Breast epithelium (tissue), 4 donors: Measurements from ENCODE around the gene ZNF536. TPM values are rescaled to one million over a fixed set of nuclear protein-coding genes. Genes with fewer than 3 reads are reported as not detected.

ENCODE experiments used
- DNase-seq, 2 donors: peaks; one replicate each; pipeline ENCODE4 v3.0.0-alpha.2; 2019; ENCODE audit warnings: low spot score in 2 of 2
- H3K27ac ChIP-seq, 2 donors: fragments of 200-600 bp; sonication (generic) in 1 of 2; one replicate each; pipeline ENCODE4 v1.5.1; 2016 to 2019; ENCODE audit warnings: mild to moderate bottlenecking in 1 of 2
- H3K27me3 ChIP-seq, 2 donors: fragments of 200-600 bp; sonication (generic) in 1 of 2; one replicate each; pipeline versions ENCODE4 v1.5.1 to v1.6.0; 2017 to 2019; ENCODE audit warnings: control low read depth in 1 of 2, mild to moderate bottlenecking in 1 of 2
- H3K36me3 ChIP-seq: fragments of 200-600 bp; one replicate; pipeline ENCODE4 v1.5.1; 2019
- H3K4me1 ChIP-seq, 2 donors: fragments of 200-600 bp; sonication (generic); one replicate each; pipeline ENCODE4 v1.5.1; 2016 to 2019; ENCODE audit warnings: control low read depth in 1 of 2
- H3K4me3 ChIP-seq, 3 donors: fragments of 200-600 bp; sonication (generic); 1 replicate in 2 of 3; 2 replicates in 1 of 3; pipeline ENCODE4 v1.5.1; 2016 to 2019; ENCODE audit warnings: mild to moderate bottlenecking in 3 of 3, moderate library complexity in 2 of 3
- H3K9me3 ChIP-seq, 2 donors: fragments of 200-600 bp; sonication (generic) in 1 of 2; one replicate each; pipeline ENCODE4 v1.5.1; 2016 to 2019; ENCODE audit warnings: control low read depth in 1 of 2
- CTCF ChIP-seq, 3 donors: fragments of 450-650 bp; IDR thresholded peaks; one replicate each; pipeline ENCODE4 v1.5.1; 2016 to 2017; ENCODE audit warnings: antibody characterized with exemption in 3 of 3, mild to moderate bottlenecking in 3 of 3, moderate library complexity in 3 of 3
- POLR2A ChIP-seq: fragments of 450-650 bp; IDR thresholded peaks from one replicate; pipeline ENCODE4 v1.6.1; 2016; ENCODE audit warnings: antibody characterized with exemption, mild to moderate bottlenecking, moderate library complexity
- POLR2AphosphoS5 ChIP-seq, 3 donors: sonication (generic); formaldehyde crosslinking; IDR thresholded peaks; one replicate each; pipeline ENCODE4 v1.6.1; 2017; ENCODE audit warnings: antibody characterized with exemption in 3 of 3
- intact Hi-C: fragments of 100-400 bp; cut with DNase I; formaldehyde crosslinking; loops from one replicate; pipeline ENCODE4 v1.15.1; 2023; ENCODE audit warnings: low total_unique reads
- total RNA-seq, 3 donors: library from RNA; depleted of rRNA; stranded (reverse); fragments of >200 nt; gene quantifications; one replicate each; pipeline ENCODE4 v1.1.0, GENCODE V29; 2016

ZNF536 gene
- total RNA-seq, 3 donors from 2014 or later, result under 0.01 to 0.15 TPM; not detected in 1

- DNase-seq, result peak in 1 of 2 donors; percentile 2
Measured at GRCh38 chr19:30364866-30365800, 7.1 kb upstream of the ZNF536 start.

GRCh38 chr19:30366282-30366681 is 5.9 kb upstream of the ZNF536 start:
- Histone ChIP-seq H3K27ac (no peak overlapping the region), H3K4me3 (no peak overlapping the region), H3K4me1 (no peaks in the 10 kb centered on the region), H3K9me3 (no peaks in the 10 kb centered on the region), H3K27me3 (peaks cover 0 to 29% of the 10 kb centered on the region in 2 donors), H3K36me3 (no peaks in the 10 kb centered on the region)
- DNase-seq, result no peak
- intact Hi-C loops, result no loop called here
- TF ChIP-seq POLR2A (no peak), CTCF (IDR thresholded peaks at IDR 0.05) (no peak), POLR2AphosphoS5 (IDR thresholded peaks at IDR 0.05) (no peak)

More at GRCh38 chr19:30364866-30365800, 7.1 kb upstream of the ZNF536 start:
- TF ChIP-seq CTCF (IDR thresholded peaks at IDR 0.05) (no peak), POLR2A (no peak), POLR2AphosphoS5 (IDR thresholded peaks at IDR 0.05) (no peak)
- H3K4me3 ChIP-seq, result no peak overlapping the region
- no peaks in the 10 kb centered on the region for H3K4me1 ChIP-seq
- H3K36me3 ChIP-seq, result no peaks in the 10 kb centered on the region
- intact Hi-C loops, result no loop called here
- no peak overlapping the region for H3K27ac ChIP-seq
- peaks cover 0 to 27% of the 10 kb centered on the region in 2 donors for H3K27me3 ChIP-seq
- H3K9me3 ChIP-seq, result no peaks in the 10 kb centered on the region

- Histone ChIP-seq H3K36me3 (no peaks in the 10 kb centered on the region), H3K4me1 (no peaks in the 10 kb centered on the region), H3K4me3 (no peak overlapping the region), H3K27ac (no peak overlapping the region), H3K27me3 (peaks cover 0 to 29% of the 10 kb centered on the region in 2 donors), H3K9me3 (no peaks in the 10 kb centered on the region)
- DNase-seq, result no peak
- intact Hi-C loops, result no loop called here
- no peak for TF ChIP-seq CTCF (IDR thresholded peaks at IDR 0.05)
- no peak for TF ChIP-seq POLR2AphosphoS5 (IDR thresholded peaks at IDR 0.05)
- TF ChIP-seq POLR2A, result no peak
Measured at GRCh38 chr19:30367006-30367405, 5.2 kb upstream of the ZNF536 start.

GRCh38 chr19:30367421-30367820 is 4.8 kb upstream of the ZNF536 start:
- intact Hi-C loops, result no loop called here
- TF ChIP-seq POLR2A, result no peak
- no peak for TF ChIP-seq POLR2AphosphoS5 (IDR thresholded peaks at IDR 0.05)
- no peak for TF ChIP-seq CTCF (IDR thresholded peaks at IDR 0.05)
- peaks cover 0 to 30% of the 10 kb centered on the region in 2 donors for H3K27me3 ChIP-seq
- no peaks in the 10 kb centered on the region for H3K4me1 ChIP-seq
- no peaks in the 10 kb centered on the region for H3K9me3 ChIP-seq
- no peak overlapping the region for H3K27ac ChIP-seq
- no peak for DNase-seq
- H3K4me3 ChIP-seq, result no peak overlapping the region
- no peaks in the 10 kb centered on the region for H3K36me3 ChIP-seq

- TF ChIP-seq POLR2A (no peak), POLR2AphosphoS5 (IDR thresholded peaks at IDR 0.05) (no peak), CTCF (IDR thresholded peaks at IDR 0.05) (no peak)
- Histone ChIP-seq H3K4me1 (no peaks in the 10 kb centered on the region), H3K36me3 (no peaks in the 10 kb centered on the region), H3K9me3 (no peaks in the 10 kb centered on the region), H3K4me3 (no peak overlapping the region), H3K27ac (no peak overlapping the region), H3K27me3 (peaks cover 0 to 43% of the 10 kb centered on the region in 2 donors)
- intact Hi-C loops, result no loop called here
- DNase-seq, result no peak
Measured at GRCh38 chr19:30369833-30370232, 2.4 kb upstream of the ZNF536 start.
